ENCODE data around the gene ARSH.

Gene ARSH

GRCh38 chrX:3010532-3010931, 4.2 kb downstream of the ARSH start:
- no peak overlapping the region for H3K27ac ChIP-seq
- TF ChIP-seq CTCF (conservative IDR thresholded peaks at IDR 0.05) = no peak

DNA sequence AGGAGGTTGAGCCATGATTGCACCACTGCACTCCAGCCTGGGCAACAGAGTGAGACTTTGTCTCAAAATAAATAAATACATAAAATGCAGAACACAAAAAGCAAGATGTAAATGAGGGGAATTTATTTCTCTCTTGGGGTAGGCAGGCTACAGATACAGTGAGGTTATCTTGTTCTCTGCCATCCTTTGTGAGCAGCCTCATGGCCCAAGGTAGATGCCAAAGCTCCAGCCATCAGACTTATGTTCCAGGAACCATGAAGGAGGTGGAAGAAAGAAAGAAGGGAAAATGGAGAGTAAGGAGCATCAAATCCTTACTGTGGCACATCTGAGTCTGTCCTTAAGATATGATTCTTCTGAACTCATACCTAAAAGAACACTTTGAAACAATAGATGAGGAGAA, 11.1 kb downstream of the ARSH start:
- TF ChIP-seq CTCF (conservative IDR thresholded peaks at IDR 0.05) = no peak
- H3K27ac ChIP-seq = no peak overlapping the region

GRCh38 chrX:3024176-3024575, 17.8 kb downstream of the ARSH start:
- no peak for TF ChIP-seq CTCF (conservative IDR thresholded peaks at IDR 0.05)
- H3K27ac ChIP-seq = no peak overlapping the region

DNA sequence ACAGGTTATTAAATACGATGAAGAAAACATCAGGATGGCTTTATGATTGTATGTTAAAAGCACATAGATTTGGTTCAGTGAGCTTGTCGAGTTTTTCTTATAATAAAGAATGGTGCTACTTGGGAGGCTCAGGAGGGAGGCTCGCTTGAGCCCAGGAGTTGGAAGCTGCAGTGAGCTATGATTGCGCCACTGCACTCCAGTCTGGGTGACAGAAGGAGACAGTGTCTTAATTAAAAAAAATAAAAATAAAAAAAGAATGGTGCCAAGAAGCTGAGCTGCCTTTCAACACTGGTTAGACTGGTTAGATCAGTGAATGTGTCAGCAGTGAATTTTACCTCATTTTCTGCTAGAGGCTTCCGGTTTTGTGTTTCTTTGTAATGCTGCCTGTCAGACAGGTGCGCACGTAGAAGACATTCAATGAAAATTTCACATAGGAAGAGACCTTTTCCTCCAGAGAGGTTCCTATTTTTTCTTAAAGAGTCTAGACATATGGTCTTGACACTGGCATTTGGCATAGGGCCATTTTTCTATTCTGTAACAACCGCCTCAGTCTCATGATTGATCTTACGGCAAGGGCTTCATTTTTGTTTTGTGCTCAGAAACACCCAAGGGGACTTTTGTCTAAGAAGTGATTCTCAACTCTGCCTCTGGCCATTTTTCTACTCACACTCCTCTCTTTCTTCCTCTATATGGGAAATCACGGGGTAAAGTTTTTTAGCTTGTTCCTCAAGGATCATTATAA, 19.9 kb downstream of the ARSH start:
- peak overlapping the region; percentile 85 for H3K27ac ChIP-seq
- no peak for TF ChIP-seq CTCF (conservative IDR thresholded peaks at IDR 0.05)

- no peak overlapping the region for H3K27ac ChIP-seq
Measured at GRCh38 chrX:3029129-3029528, 22.8 kb downstream of the ARSH start.

DNA sequence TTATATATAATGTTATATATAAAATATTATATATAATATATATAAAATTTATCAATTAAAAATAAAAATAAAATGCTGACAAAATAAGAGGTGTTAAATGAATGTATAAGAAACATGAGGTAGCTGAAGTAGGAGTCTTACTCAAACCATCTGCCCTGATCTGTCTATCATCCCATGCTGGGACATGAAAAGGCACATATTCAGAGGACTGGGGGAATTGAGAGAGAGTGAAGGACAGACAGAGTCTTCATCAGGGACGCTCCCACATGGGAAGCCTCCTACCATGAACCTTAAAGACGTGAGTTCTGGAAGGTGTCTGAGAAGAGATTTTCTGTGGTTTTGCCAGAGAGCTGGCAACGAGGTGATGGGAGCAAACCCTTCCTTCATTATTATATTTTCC, 30.9 kb downstream of the ARSH start:
- no peak overlapping the region for H3K27ac ChIP-seq

More at GRCh38 chrX:3029129-3029528, 22.8 kb downstream of the ARSH start:
- no peak for TF ChIP-seq CTCF (conservative IDR thresholded peaks at IDR 0.05)

GRCh38 chrX:3044196-3044595, 37.9 kb downstream of the ARSH start:
- no peak for TF ChIP-seq CTCF (conservative IDR thresholded peaks at IDR 0.05)
- H3K27ac ChIP-seq = no peak overlapping the region

More for the DNA sequence above, 30.9 kb downstream of the ARSH start:
- no peak for TF ChIP-seq CTCF (conservative IDR thresholded peaks at IDR 0.05)
